Thyroid gland (tissue), 4 donors: ENCODE data around the gene KCNMA1.

Experiments
- POLR2A ChIP-seq, 2 donors: fragments of 450-650 bp; IDR thresholded peaks; one replicate each; pipeline ENCODE4 v1.6.1; 2017; ENCODE audit warnings: antibody characterized with exemption in 2 of 2, mild to moderate bottlenecking in 2 of 2, moderate library complexity in 1 of 2
- TF ChIP-seq, protein P1 (sequence below), 6 experiments: fragments of 200-600 bp in 3 of 6; fragments of 450-650 bp in 3 of 6; sonication (generic) in 3 of 6; IDR thresholded peaks; one replicate each; pipeline ENCODE4 v1.5.1; 2016 to 2019; ENCODE audit warnings: antibody characterized with exemption in 6 of 6, mild to moderate bottlenecking in 2 of 6, inconsistent platforms in 1 of 6, moderate library complexity in 1 of 6

GRCh38 chr10:77268721-77269120 lies 368.9 kb downstream of the KCNMA1 start:
- TF ChIP-seq, protein P1, sequence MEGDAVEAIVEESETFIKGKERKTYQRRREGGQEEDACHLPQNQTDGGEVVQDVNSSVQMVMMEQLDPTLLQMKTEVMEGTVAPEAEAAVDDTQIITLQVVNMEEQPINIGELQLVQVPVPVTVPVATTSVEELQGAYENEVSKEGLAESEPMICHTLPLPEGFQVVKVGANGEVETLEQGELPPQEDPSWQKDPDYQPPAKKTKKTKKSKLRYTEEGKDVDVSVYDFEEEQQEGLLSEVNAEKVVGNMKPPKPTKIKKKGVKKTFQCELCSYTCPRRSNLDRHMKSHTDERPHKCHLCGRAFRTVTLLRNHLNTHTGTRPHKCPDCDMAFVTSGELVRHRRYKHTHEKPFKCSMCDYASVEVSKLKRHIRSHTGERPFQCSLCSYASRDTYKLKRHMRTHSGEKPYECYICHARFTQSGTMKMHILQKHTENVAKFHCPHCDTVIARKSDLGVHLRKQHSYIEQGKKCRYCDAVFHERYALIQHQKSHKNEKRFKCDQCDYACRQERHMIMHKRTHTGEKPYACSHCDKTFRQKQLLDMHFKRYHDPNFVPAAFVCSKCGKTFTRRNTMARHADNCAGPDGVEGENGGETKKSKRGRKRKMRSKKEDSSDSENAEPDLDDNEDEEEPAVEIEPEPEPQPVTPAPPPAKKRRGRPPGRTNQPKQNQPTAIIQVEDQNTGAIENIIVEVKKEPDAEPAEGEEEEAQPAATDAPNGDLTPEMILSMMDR (IDR thresholded peaks at IDR 0.05) = no peak
- no peak for TF ChIP-seq POLR2A (IDR thresholded peaks at IDR 0.05)
